HepG2 (cell line): ENCODE measurements around the gene IGFLR1. TPM values are rescaled to one million over a fixed set of nuclear protein-coding genes. Genes with fewer than 3 reads are reported as not detected.

ENCODE experiments used
- CCDC6 ChIP-seq: sonication (generic); formaldehyde crosslinking; IDR thresholded peaks from 2 replicates; pipeline ENCODE4 v1.8.1; 2022; ENCODE audit warnings: mild to moderate bottlenecking, missing genetic modification reagents, moderate library complexity
- FOXA3 ChIP-seq: IDR thresholded peaks from 2 replicates; pipeline ENCODE4 v1.6.1; 2016; ENCODE audit warnings: missing genetic modification reagents, missing compliant biosample characterization
- ISL2 ChIP-seq: sonication (generic); formaldehyde crosslinking; IDR thresholded peaks from 2 replicates; pipeline ENCODE4 v1.5.0; 2020; ENCODE audit warnings: missing genetic modification reagents
- ONECUT2 ChIP-seq: sonication (generic); formaldehyde crosslinking; IDR thresholded peaks from 2 replicates; pipeline ENCODE4 v1.4.0; 2020; ENCODE audit warnings: missing genetic modification reagents
- SOX6 ChIP-seq, 2 experiments: fragments of 450-650 bp in 1 of 2; sonication (generic) in 1 of 2; formaldehyde crosslinking in 1 of 2; IDR thresholded peaks; 2 replicates each; pipeline versions ENCODE4 v1.4.0 to v1.6.1; 2017 to 2020; ENCODE audit warnings: antibody characterized with exemption in 1 of 2, mild to moderate bottlenecking in 1 of 2, missing genetic modification reagents in 1 of 2
- SSRP1 ChIP-seq: IDR thresholded peaks from 2 replicates; pipeline ENCODE4 v1.6.1; 2016; ENCODE audit warnings: control low read depth
- STAG1 ChIP-seq: sonication (generic); formaldehyde crosslinking; IDR thresholded peaks from 2 replicates; pipeline ENCODE4 v1.4.0; 2020; ENCODE audit warnings: missing genetic modification reagents
- TAF15 ChIP-seq: fragments of 200-400 bp; formaldehyde crosslinking; IDR thresholded peaks from one replicate; pipeline ENCODE4 v1.6.1; 2018; ENCODE audit warnings: mild to moderate bottlenecking, low read depth, low read length; ENCODE audit not compliant: poor library complexity, severe bottlenecking
- ZFP1 ChIP-seq: IDR thresholded peaks from 2 replicates; pipeline ENCODE4 v1.6.1; 2016
- ZNF251 ChIP-seq: sonication (generic); formaldehyde crosslinking; IDR thresholded peaks from 2 replicates; pipeline ENCODE4 v1.9.0; 2021; ENCODE audit warnings: mild to moderate bottlenecking, missing genetic modification reagents
- ZNF274 ChIP-seq: sonication (generic); formaldehyde crosslinking; IDR thresholded peaks from 2 replicates; pipeline ENCODE4 v1.5.1; 2020; ENCODE audit warnings: mild to moderate bottlenecking, missing genetic modification reagents
- ZNF432 ChIP-seq: sonication (generic); formaldehyde crosslinking; IDR thresholded peaks from 2 replicates; pipeline ENCODE4 v1.5.0; 2020; ENCODE audit warnings: missing genetic modification reagents, mild to moderate bottlenecking, borderline replicate concordance
- ZNF441 ChIP-seq: sonication (generic); formaldehyde crosslinking; IDR thresholded peaks from 2 replicates; pipeline ENCODE4 v1.7.0; 2021; ENCODE audit warnings: missing genetic modification reagents, borderline replicate concordance
- ZNF672 ChIP-seq: sonication (generic); formaldehyde crosslinking; IDR thresholded peaks from 2 replicates; pipeline ENCODE4 v1.8.1; 2022; ENCODE audit warnings: missing genetic modification reagents
- ZNF720 ChIP-seq: sonication (generic); formaldehyde crosslinking; IDR thresholded peaks from 2 replicates; pipeline ENCODE4 v1.4.0; 2020; ENCODE audit warnings: missing genetic modification reagents
- ZSCAN25 ChIP-seq: sonication (generic); formaldehyde crosslinking; IDR thresholded peaks from 2 replicates; pipeline ENCODE4 v1.8.0; 2022; ENCODE audit warnings: mild to moderate bottlenecking, missing genetic modification reagents
- polyA plus RNA-seq, 8 experiments: library from polyadenylated mRNA; depleted of rRNA in 3 of 8; stranded (reverse) in 7 of 8; unstranded in 1 of 8; fragments of >200 nt; fragmentation: Illumina TruSeq in 4 of 8; extraction: Trizol in 4 of 8; gene quantifications; 2 replicates each; pipeline versions ENCODE4 v1.2.1 to v1.2.3, GENCODE V29; 2011 to 2016; ENCODE audit warnings: low read depth in 4 of 8, missing spikeins in 1 of 8, mixed read lengths in 1 of 8; ENCODE audit not compliant: insufficient read depth in 1 of 8
- total RNA-seq, 5 experiments: library from RNA; depleted of rRNA; stranded (reverse); fragments of >200 nt; fragmentation: Illumina TruSeq; extraction: Trizol; gene quantifications; 2 replicates each; pipeline ENCODE4 v1.2.3, GENCODE V29; 2016; ENCODE audit warnings: low read depth in 1 of 5
- TF ChIP-seq, protein P1 (sequence below): sonication (generic); formaldehyde crosslinking; IDR thresholded peaks from 2 replicates; pipeline ENCODE4 v1.4.0; 2020; ENCODE audit warnings: missing genetic modification reagents
- TF ChIP-seq, protein P2 (sequence below): sonication (generic); formaldehyde crosslinking; IDR thresholded peaks from 2 replicates; pipeline ENCODE4 v1.5.0; 2020; ENCODE audit warnings: mild to moderate bottlenecking, missing genetic modification reagents
- TF ChIP-seq, protein P3 (sequence below): sonication (generic); formaldehyde crosslinking; IDR thresholded peaks from 2 replicates; pipeline ENCODE4 v1.5.1; 2020; ENCODE audit warnings: missing genetic modification reagents, mild to moderate bottlenecking, borderline replicate concordance
- TF ChIP-seq, protein P4 (sequence below): sonication (generic); formaldehyde crosslinking; IDR thresholded peaks from 2 replicates; pipeline ENCODE4 v1.4.0; 2020; ENCODE audit warnings: mild to moderate bottlenecking, missing genetic modification reagents
- TF ChIP-seq, protein P5 (sequence below): sonication (generic); formaldehyde crosslinking; IDR thresholded peaks from 2 replicates; pipeline ENCODE4 v1.5.1; 2020; ENCODE audit warnings: missing genetic modification reagents, mild to moderate bottlenecking, borderline replicate concordance
- TF ChIP-seq, protein P6 (sequence below): sonication (generic); formaldehyde crosslinking; conservative IDR thresholded peaks from 2 replicates; pipeline ENCODE4 v1.4.0; 2020; ENCODE audit warnings: missing genetic modification reagents

Gene IGFLR1
- total and polyA plus RNA-seq, 2 of the 13 experiments (the other 11 are each of a cell fraction or from before 2014, with no cell fraction given), result 5.4 to 8.9 TPM

DNA sequence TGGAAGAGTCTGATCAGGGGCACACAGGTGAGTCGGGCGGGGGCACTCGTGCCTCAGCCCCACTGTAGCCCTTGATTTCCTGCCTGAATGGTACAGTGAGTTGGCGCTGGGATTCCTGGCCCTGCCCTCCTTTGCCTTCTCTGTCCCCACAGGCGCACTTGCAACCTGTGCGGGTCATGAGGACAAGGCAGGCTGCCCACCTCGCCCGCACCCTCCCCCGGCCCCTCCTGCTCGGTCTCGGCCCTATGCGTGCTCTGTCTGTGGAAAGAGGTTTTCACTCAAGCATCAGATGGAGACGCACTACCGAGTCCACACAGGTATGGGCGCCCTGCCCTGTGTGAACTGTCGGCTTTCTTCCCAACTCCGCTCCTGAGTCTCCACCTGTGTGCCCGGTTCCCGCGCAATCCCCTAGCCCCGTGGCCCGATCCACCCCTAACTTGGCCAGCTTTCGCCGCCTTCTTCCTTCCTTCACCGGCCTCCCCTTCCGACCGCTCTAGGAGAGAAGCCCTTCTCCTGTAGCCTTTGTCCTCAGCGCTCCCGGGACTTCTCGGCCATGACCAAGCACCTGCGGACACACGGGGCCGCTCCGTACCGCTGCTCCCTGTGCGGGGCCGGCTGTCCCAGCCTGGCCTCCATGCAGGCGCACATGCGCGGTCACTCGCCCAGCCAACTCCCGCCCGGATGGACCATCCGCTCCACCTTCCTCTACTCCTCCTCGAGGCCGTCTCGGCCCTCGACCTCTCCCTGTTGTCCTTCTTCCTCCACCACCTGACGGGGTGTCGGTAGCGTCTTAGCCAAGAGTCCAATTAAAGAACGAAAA lies 26.1 kb downstream of the IGFLR1 start (continued):
- TF ChIP-seq ZNF720 (CRISPR knock-in tag), result no peak
- TF ChIP-seq ISL2 (CRISPR knock-in tag), result no peak
- TF ChIP-seq, protein P1, sequence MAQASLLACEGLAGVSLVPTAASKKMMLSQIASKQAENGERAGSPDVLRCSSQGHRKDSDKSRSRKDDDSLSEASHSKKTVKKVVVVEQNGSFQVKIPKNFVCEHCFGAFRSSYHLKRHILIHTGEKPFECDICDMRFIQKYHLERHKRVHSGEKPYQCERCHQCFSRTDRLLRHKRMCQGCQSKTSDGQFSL (CRISPR knock-in tag), result no peak
- TF ChIP-seq ZNF274, result 0 out of 2 replicates have a peak, but pooled peaks have one; percentile 56
- TF ChIP-seq SSRP1 (CRISPR knock-in tag), result no peak
- TF ChIP-seq FOXA3, result no peak
- TF ChIP-seq SOX6 (IDR thresholded peaks at IDR 0.05), result no peak
- TF ChIP-seq SOX6 (CRISPR knock-in tag; IDR thresholded peaks at IDR 0.05), result no peak
- TF ChIP-seq ZNF672 (CRISPR knock-in tag), result no peak; the same call in 1 of the 2 replicates
- TF ChIP-seq ZFP1 (CRISPR knock-in tag), result no peak
- TF ChIP-seq ZNF441 (CRISPR knock-in tag), result no peak
- TF ChIP-seq, protein P2, sequence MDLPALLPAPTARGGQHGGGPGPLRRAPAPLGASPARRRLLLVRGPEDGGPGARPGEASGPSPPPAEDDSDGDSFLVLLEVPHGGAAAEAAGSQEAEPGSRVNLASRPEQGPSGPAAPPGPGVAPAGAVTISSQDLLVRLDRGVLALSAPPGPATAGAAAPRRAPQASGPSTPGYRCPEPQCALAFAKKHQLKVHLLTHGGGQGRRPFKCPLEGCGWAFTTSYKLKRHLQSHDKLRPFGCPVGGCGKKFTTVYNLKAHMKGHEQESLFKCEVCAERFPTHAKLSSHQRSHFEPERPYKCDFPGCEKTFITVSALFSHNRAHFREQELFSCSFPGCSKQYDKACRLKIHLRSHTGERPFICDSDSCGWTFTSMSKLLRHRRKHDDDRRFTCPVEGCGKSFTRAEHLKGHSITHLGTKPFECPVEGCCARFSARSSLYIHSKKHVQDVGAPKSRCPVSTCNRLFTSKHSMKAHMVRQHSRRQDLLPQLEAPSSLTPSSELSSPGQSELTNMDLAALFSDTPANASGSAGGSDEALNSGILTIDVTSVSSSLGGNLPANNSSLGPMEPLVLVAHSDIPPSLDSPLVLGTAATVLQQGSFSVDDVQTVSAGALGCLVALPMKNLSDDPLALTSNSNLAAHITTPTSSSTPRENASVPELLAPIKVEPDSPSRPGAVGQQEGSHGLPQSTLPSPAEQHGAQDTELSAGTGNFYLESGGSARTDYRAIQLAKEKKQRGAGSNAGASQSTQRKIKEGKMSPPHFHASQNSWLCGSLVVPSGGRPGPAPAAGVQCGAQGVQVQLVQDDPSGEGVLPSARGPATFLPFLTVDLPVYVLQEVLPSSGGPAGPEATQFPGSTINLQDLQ (CRISPR knock-in tag), result no peak
- TF ChIP-seq, protein P3, sequence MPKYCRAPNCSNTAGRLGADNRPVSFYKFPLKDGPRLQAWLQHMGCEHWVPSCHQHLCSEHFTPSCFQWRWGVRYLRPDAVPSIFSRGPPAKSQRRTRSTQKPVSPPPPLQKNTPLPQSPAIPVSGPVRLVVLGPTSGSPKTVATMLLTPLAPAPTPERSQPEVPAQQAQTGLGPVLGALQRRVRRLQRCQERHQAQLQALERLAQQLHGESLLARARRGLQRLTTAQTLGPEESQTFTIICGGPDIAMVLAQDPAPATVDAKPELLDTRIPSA, result 0 out of 2 replicates have a peak, but pooled peaks have one; percentile 67
- no peak for TF ChIP-seq ZNF432 (CRISPR knock-in tag)
- TF ChIP-seq STAG1 (CRISPR knock-in tag), result no peak
- TF ChIP-seq, protein P4, sequence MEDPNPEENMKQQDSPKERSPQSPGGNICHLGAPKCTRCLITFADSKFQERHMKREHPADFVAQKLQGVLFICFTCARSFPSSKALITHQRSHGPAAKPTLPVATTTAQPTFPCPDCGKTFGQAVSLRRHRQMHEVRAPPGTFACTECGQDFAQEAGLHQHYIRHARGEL, result no peak
- TF ChIP-seq ZSCAN25 (CRISPR knock-in tag), result no peak
- TF ChIP-seq ZNF251 (CRISPR knock-in tag), result no peak
- no peak for TF ChIP-seq TAF15
- TF ChIP-seq, protein P5, sequence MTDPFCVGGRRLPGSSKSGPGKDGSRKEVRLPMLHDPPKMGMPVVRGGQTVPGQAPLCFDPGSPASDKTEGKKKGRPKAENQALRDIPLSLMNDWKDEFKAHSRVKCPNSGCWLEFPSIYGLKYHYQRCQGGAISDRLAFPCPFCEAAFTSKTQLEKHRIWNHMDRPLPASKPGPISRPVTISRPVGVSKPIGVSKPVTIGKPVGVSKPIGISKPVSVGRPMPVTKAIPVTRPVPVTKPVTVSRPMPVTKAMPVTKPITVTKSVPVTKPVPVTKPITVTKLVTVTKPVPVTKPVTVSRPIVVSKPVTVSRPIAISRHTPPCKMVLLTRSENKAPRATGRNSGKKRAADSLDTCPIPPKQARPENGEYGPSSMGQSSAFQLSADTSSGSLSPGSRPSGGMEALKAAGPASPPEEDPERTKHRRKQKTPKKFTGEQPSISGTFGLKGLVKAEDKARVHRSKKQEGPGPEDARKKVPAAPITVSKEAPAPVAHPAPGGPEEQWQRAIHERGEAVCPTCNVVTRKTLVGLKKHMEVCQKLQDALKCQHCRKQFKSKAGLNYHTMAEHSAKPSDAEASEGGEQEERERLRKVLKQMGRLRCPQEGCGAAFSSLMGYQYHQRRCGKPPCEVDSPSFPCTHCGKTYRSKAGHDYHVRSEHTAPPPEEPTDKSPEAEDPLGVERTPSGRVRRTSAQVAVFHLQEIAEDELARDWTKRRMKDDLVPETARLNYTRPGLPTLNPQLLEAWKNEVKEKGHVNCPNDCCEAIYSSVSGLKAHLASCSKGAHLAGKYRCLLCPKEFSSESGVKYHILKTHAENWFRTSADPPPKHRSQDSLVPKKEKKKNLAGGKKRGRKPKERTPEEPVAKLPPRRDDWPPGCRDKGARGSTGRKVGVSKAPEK, result no peak
- TF ChIP-seq, protein P6, sequence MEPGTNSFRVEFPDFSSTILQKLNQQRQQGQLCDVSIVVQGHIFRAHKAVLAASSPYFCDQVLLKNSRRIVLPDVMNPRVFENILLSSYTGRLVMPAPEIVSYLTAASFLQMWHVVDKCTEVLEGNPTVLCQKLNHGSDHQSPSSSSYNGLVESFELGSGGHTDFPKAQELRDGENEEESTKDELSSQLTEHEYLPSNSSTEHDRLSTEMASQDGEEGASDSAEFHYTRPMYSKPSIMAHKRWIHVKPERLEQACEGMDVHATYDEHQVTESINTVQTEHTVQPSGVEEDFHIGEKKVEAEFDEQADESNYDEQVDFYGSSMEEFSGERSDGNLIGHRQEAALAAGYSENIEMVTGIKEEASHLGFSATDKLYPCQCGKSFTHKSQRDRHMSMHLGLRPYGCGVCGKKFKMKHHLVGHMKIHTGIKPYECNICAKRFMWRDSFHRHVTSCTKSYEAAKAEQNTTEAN (CRISPR knock-in tag), result no peak
- no peak for TF ChIP-seq ONECUT2 (CRISPR knock-in tag)
- no peak for TF ChIP-seq CCDC6 (CRISPR knock-in tag)
